ENCODE measurements around the gene MAPKAPK3. TPM values are rescaled to one million over a fixed set of nuclear protein-coding genes. Genes with fewer than 3 reads are reported as not detected.

The MAPKAPK3 gene
- total and polyA plus RNA-seq, 2 of the 4 experiments (the other 2 are of a cell fraction) = 38.3 to 57.2 TPM

DNA sequence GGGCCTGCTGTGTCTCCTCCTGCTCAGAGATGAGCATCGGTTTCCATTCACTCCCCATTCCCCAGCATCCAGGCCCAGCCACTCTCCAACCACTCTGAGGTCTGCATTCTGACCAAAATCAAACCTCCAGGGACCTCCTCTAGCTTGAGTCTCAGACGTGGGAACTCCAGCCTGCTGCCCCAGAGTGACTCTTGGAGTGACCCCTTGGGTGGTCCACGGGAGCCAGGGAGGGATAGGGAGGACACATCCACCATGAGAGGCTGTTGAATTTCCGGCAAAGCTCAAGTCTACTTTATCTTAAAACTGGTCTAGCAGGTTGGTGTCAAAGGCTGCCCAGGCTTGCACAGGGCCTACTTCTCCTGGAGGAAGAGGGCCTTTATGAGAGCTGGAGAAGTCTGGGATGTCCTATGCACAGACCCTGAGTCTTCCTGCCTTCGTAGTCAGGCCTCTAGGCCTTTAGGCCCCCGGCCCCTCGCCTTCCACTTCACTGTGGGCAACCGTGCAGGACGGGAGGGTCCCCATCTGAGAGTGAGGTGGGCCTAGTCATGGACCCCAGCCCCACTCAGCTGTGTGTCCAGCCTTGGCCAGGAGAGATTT, 14.3 kb upstream of the MAPKAPK3 start:
- H3K4me3 ChIP-seq (ENCODE audit: insufficient read depth, low read depth, low read length) = no peak overlapping the region
- H4K20me1 ChIP-seq (ENCODE audit: insufficient read depth, low read length) = no peaks in the 10 kb centered on the region
- peak overlapping the region; percentile 61; the same call in 1 of the 2 replicates for H3K9ac ChIP-seq (ENCODE audit: low read depth, low read length)
- no peak overlapping the region for H3K23ac ChIP-seq (ENCODE audit: low read depth, low read length)
- peak overlapping the region; percentile 87; the same call in 1 of the 2 replicates for H3K14ac ChIP-seq (replicated peaks; ENCODE audit: low read depth, low read length)
- H2BK120ac ChIP-seq (ENCODE audit: low read depth, low read length) = peak overlapping the region; percentile 76; the same call in 1 of the 2 replicates
- H4K91ac ChIP-seq (ENCODE audit: insufficient read depth, low read depth, low read length) = peak overlapping the region; percentile 94
- peak overlapping the region; percentile 95 to 97 for H4K8ac ChIP-seq (ENCODE audit: low read depth in 2 of 2, low read length in 2 of 2)
- no peaks in the 10 kb centered on the region for H3K9me3 ChIP-seq (ENCODE audit: control insufficient read depth, insufficient read depth, low read length)
- peak overlapping the region; percentile 39; the same call in 1 of the 2 replicates for H2BK20ac ChIP-seq (ENCODE audit: low read depth, low read length)
- ATAC-seq (ENCODE audit: low read depth) (no peak), DNase-seq (no peak)
- H3K4ac ChIP-seq (ENCODE audit: low read depth, low read length) = peak overlapping the region; percentile 90
- peak overlapping the region; percentile 68 for H2AFZ ChIP-seq (replicated peaks; ENCODE audit: low read length, poor library complexity)
- peaks cover 24% of the 10 kb centered on the region for H3K9me1 ChIP-seq (ENCODE audit: insufficient read depth, low read length)
- H2AK9ac ChIP-seq (replicated peaks; ENCODE audit: low read depth, low read length, poor library complexity) = peak overlapping the region; percentile 99
- H3K18ac ChIP-seq (ENCODE audit: low read depth, low read length) = peak overlapping the region; percentile 88
- ChIA-PET CTCF (no interaction called here), POLR2A (ENCODE audit: unreplicated experiment) (interaction anchor here (0.6 to 1.2 kb wide), 2 partner anchors 10 to 14 kb away, joined by 4 to 5 read pairs; partner anchors contain the start of gene CISH)
- WGBS, 2 experiments (ENCODE audit: extremely low coverage in 2 of 2, insufficient read length in 1 of 2) = 80% methylated on average over 1 of the region's 9 CpGs; no CpG with 5 or more reads in 1 of the 2 experiments
- peaks cover 22% of the 10 kb centered on the region for H3K4me1 ChIP-seq (ENCODE audit: control insufficient read depth, insufficient read depth, low read length)
- H2BK5ac ChIP-seq (ENCODE audit: low read depth, low read length, poor library complexity, severe bottlenecking) = peak overlapping the region; percentile 84
- no TSS peak for BruUV-seq (replicated peaks)
- dilution Hi-C loops (cut with HindIII; ENCODE audit: low sequenced_read_pairs, unreplicated experiment) (no loop called here), intact Hi-C loops (cut with micrococcal nuclease) (loop anchor here (1.0 kb wide), 1 partner anchor 9 kb away; the partner anchor contains the start of gene CISH), in situ Hi-C loops (cut with MboI; ENCODE audit: low sequenced_read_pairs) (loop anchor here (25.0 kb wide), 1 partner anchor 1085 kb away; no protein-coding TSS in a partner anchor)
- no peak overlapping the region; the same call in 2 of the 3 replicates for H2BK15ac ChIP-seq (ENCODE audit: low read depth, low read length)
- no peak overlapping the region for H3K4me2 ChIP-seq (ENCODE audit: low read depth, low read length)
- peak overlapping the region; percentile 90 for H3K27ac ChIP-seq (ENCODE audit: insufficient read depth, low read length)
- H3K79me1 ChIP-seq (ENCODE audit: low read depth in 1 of 2, low read length in 2 of 2) = peaks cover 0 to 4% of the 10 kb centered on the region in 2 experiments; a peak in 1 of 4 replicates
- no peak overlapping the region for H3K56ac ChIP-seq (ENCODE audit: extremely low read depth, insufficient read depth, low read length)
- no peaks in the 10 kb centered on the region for H3K27me3 ChIP-seq (ENCODE audit: control insufficient read depth, insufficient read depth, low read length)
- H4K5ac ChIP-seq (ENCODE audit: low read depth, low read length) = peak overlapping the region; percentile 96
- peaks cover 25% of the 10 kb centered on the region; the same call in 1 of the 2 replicates for H3K36me3 ChIP-seq (ENCODE audit: control insufficient read depth, insufficient read depth, low read length)
- peak overlapping the region; percentile 96 for H2AK5ac ChIP-seq (ENCODE audit: low read depth, low read length)
- TF ChIP-seq, protein P1, sequence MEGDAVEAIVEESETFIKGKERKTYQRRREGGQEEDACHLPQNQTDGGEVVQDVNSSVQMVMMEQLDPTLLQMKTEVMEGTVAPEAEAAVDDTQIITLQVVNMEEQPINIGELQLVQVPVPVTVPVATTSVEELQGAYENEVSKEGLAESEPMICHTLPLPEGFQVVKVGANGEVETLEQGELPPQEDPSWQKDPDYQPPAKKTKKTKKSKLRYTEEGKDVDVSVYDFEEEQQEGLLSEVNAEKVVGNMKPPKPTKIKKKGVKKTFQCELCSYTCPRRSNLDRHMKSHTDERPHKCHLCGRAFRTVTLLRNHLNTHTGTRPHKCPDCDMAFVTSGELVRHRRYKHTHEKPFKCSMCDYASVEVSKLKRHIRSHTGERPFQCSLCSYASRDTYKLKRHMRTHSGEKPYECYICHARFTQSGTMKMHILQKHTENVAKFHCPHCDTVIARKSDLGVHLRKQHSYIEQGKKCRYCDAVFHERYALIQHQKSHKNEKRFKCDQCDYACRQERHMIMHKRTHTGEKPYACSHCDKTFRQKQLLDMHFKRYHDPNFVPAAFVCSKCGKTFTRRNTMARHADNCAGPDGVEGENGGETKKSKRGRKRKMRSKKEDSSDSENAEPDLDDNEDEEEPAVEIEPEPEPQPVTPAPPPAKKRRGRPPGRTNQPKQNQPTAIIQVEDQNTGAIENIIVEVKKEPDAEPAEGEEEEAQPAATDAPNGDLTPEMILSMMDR (conservative IDR thresholded peaks at IDR 0.05; ENCODE audit: low read depth, low read length) = no peak
- TF ChIP-seq CHD1 (IDR thresholded peaks at IDR 0.05; ENCODE audit: low read depth, low read length) = no peak
- no peak for TF ChIP-seq RFX5 (IDR thresholded peaks at IDR 0.05; ENCODE audit: low read depth, low read length)
- TF ChIP-seq RCOR1 (IDR thresholded peaks at IDR 0.05; ENCODE audit: insufficient replicate concordance, low read length) = no peak
- TF ChIP-seq, protein P2, sequence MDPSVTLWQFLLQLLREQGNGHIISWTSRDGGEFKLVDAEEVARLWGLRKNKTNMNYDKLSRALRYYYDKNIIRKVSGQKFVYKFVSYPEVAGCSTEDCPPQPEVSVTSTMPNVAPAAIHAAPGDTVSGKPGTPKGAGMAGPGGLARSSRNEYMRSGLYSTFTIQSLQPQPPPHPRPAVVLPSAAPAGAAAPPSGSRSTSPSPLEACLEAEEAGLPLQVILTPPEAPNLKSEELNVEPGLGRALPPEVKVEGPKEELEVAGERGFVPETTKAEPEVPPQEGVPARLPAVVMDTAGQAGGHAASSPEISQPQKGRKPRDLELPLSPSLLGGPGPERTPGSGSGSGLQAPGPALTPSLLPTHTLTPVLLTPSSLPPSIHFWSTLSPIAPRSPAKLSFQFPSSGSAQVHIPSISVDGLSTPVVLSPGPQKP (IDR thresholded peaks at IDR 0.05; ENCODE audit: borderline replicate concordance, low read depth, low read length) = no peak
- TF ChIP-seq, protein P3, sequence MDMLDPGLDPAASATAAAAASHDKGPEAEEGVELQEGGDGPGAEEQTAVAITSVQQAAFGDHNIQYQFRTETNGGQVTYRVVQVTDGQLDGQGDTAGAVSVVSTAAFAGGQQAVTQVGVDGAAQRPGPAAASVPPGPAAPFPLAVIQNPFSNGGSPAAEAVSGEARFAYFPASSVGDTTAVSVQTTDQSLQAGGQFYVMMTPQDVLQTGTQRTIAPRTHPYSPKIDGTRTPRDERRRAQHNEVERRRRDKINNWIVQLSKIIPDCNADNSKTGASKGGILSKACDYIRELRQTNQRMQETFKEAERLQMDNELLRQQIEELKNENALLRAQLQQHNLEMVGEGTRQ (IDR thresholded peaks at IDR 0.05; ENCODE audit: low read depth, low read length) = no peak
- no peak for TF ChIP-seq RAD21 (IDR thresholded peaks at IDR 0.05; ENCODE audit: low read length)
- TF ChIP-seq CEBPB (IDR thresholded peaks at IDR 0.05; ENCODE audit: low read depth, low read length) = no peak
- TF ChIP-seq MAZ (IDR thresholded peaks at IDR 0.05; ENCODE audit: borderline replicate concordance, low read depth, low read length) = no peak
- TF ChIP-seq POLR2A (IDR thresholded peaks at IDR 0.05; ENCODE audit: low read depth, low read length) = no peak
- no peak for TF ChIP-seq MAFK (IDR thresholded peaks at IDR 0.05; ENCODE audit: low read depth, low read length)
- no peak for TF ChIP-seq NFE2L2 (IDR thresholded peaks at IDR 0.05; ENCODE audit: low read depth, low read length)
- no peak for TF ChIP-seq MXI1 (IDR thresholded peaks at IDR 0.05; ENCODE audit: borderline replicate concordance, low read depth, low read length)
- TF ChIP-seq FOS (IDR thresholded peaks at IDR 0.05; ENCODE audit: low read depth, low read length) = no peak
- TF ChIP-seq SMC3 (IDR thresholded peaks at IDR 0.05; ENCODE audit: low read depth, low read length) = no peak

Measured in IMR-90 (cell line).